ENCODE data around the gene YY1AP1. TPM values are rescaled to one million over a fixed set of nuclear protein-coding genes. Genes with fewer than 3 reads are reported as not detected.
"Not testable (repeated sequence)": the region's sequence is repeated elsewhere in the genome, so short reads cannot be mapped to it uniquely, and the experiment has no call there.

Gene YY1AP1
- total RNA-seq, 6 experiments from 2014 or later, result 24.3 to 37.2 (median 28.9) TPM

DNA sequence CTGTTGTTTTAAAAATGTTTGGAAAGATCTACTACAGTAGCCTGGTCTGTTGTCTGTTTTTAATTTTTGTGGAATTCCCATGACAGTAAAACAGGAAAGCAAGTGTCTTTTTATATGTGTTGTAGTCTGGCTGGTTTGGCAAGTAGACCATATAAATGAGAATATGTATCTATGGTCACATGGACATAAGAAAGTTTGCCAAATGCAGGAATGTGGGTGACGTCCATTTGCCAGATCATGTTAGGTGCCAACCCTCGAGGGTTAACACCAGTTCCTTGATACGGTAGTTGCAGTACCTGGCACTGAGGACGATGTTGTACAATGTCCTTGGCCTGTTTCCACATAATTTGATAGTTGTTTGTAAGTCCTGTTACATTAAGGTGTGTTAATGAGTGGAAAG is 6.5 kb upstream of the YY1AP1 start:
- Histone ChIP-seq H3K9me3 (no peaks in the 10 kb centered on the region), H3K4me3 (no peak overlapping the region), H3K36me3 (peaks cover 0 to 7% (median 0%) of the 10 kb centered on the region in 4 donors), H3K27ac (no peak overlapping the region), H3K4me1 (peaks cover 0 to 32% (median 3%) of the 10 kb centered on the region in 4 donors), H3K27me3 (no peaks in the 10 kb centered on the region)
- no peak for TF ChIP-seq CTCF (IDR thresholded peaks at IDR 0.05)
- TF ChIP-seq POLR2A (IDR thresholded peaks at IDR 0.05), result no peak
- WGBS (ENCODE audit: insufficient coverage, low coverage, low lambda C conversion rate, missing lambda C conversion rate), result 13% methylated on average over 3 of the region's 4 CpGs
- intact Hi-C loops (cut with DNase I), result no loop called here
- ATAC-seq (peak; percentile 53 to 66 (median 62)), DNase-seq (no peak)

- WGBS (ENCODE audit: insufficient coverage, low coverage, low lambda C conversion rate, missing lambda C conversion rate), result 81% methylated on average over 6 of the region's 7 CpGs
- intact Hi-C loops (cut with DNase I), result no loop called here
- H3K4me3 ChIP-seq, result no peak overlapping the region
- H3K36me3 ChIP-seq, result peaks cover 0 to 7% (median 0%) of the 10 kb centered on the region in 4 donors
- no peak overlapping the region for H3K27ac ChIP-seq
- DNase-seq, result no peak
- H3K9me3 ChIP-seq, result no peaks in the 10 kb centered on the region
- H3K27me3 ChIP-seq, result no peaks in the 10 kb centered on the region
- no peak for ATAC-seq
- no peak for TF ChIP-seq POLR2A (IDR thresholded peaks at IDR 0.05)
- no peak for TF ChIP-seq CTCF (IDR thresholded peaks at IDR 0.05)
- peaks cover 0 to 38% (median 5%) of the 10 kb centered on the region in 4 donors for H3K4me1 ChIP-seq
These were observed 5.6 kb upstream of the YY1AP1 start for GRCh38 chr1:155694167-155694566.

DNA sequence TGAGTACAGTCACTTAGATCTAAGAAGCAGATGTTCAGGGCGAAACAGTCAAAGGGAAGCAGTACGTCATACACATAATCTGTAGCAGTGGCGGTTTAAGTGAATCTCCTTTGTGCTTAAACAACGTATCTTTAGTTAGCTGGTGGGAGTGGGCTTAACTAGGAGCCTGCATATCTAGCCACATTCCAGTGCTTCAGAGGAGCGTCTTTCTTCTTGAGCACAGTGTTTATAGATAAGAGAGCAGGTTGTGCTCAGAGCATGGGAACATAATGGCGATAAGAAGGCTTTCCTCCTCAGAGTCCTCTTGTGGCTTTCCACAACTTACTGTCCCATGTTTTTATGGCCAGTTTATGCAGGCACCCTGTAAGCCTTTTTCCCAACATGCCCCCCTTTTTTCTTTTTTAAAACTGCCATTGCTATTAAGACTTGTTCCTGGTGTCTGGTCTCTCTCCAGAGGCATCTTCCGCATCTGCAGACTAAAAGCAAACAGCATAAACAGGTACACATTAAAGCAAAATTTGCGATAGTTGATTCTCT is 3.5 kb upstream of the YY1AP1 start:
- DNase-seq (no peak), ATAC-seq (no peak)
- TF ChIP-seq CTCF (IDR thresholded peaks at IDR 0.05) (no peak), POLR2A (IDR thresholded peaks at IDR 0.05) (no peak)
- Histone ChIP-seq H3K9me3 (no peaks in the 10 kb centered on the region), H3K36me3 (peaks cover 0 to 7% (median 0%) of the 10 kb centered on the region in 4 donors), H3K4me1 (peaks cover 0 to 23% (median 5%) of the 10 kb centered on the region in 4 donors), H3K27ac (no peak overlapping the region), H3K27me3 (no peaks in the 10 kb centered on the region), H3K4me3 (no peak overlapping the region)
- intact Hi-C loops (cut with DNase I), result no loop called here
- WGBS (ENCODE audit: insufficient coverage, low coverage, low lambda C conversion rate, missing lambda C conversion rate), result 93% methylated on average over 8 of the region's 8 CpGs

GRCh38 chr1:155689081-155689607 is 570 bp upstream of the YY1AP1 start, which contains the start of gene DAP3:
DAP3 (plus strand) TSS chr1:155689091; CDS start chr1:155709780, 20,689 bp downstream.
- H3K9me3 ChIP-seq; DNase-seq; H3K36me3 ChIP-seq; H3K27me3 ChIP-seq; intact Hi-C loops (cut with DNase I): not testable (repeated sequence)
- TF ChIP-seq POLR2A (IDR thresholded peaks at IDR 0.05), result peak; percentile 9
- 0% methylated on average over 17 of the region's 28 CpGs for WGBS (ENCODE audit: insufficient coverage, low coverage, low lambda C conversion rate, missing lambda C conversion rate)
- Histone ChIP-seq H3K4me3 (peak within 1 kb of the TSS; percentile 95 to 98 (median 96)), H3K4me1 (peaks cover 0 to 26% (median 5%) of the 10 kb centered on the region in 4 donors), H3K27ac (peak within 1 kb of the TSS; percentile 99 to 100 (median 99))
- peak in 1 of 4 donors; percentile 1 for ATAC-seq

DNA sequence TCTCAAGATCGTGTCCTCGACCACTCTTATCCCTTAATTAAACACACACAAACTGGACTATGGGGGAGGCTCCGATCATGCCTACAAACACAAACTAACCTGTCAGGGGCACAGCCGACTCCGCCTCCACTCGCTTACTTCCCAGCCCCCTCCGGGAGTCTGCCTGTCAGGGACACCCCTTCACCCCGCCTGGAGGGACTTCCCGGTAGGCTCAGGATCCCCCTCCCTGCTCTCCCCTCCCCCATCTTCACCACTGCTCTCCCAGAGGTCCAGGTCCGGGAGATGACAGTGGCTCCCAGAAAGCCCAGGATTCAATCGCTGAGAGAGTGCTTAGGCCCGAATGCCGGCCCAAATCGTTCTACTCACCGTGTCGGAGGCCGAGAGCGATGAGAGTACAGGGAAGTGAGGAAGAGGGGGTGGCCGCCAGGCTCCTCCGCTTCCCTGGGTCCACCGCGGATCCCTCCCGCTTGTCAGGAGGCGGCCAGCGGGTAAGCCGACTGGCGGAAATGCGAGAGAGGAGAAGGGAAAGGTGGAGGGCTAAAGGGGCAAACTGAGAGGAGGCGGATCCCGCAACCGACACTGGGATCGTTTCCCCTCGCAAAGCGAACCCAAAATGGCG is 760 bp downstream of the YY1AP1 start:
- ATAC-seq (peak; percentile 46 to 68 (median 54)), DNase-seq (peak in 1 of 3 donors; percentile 54)
- H3K4me3 ChIP-seq, result peak overlapping the region; percentile 95 to 98 (median 96)

More for the DNA sequence above, 760 bp downstream of the YY1AP1 start:
- Histone ChIP-seq H3K4me1 (peaks cover 0 to 26% (median 5%) of the 10 kb centered on the region in 4 donors), H3K27ac (peak overlapping the region; percentile 99 to 100 (median 99))
- H3K27me3 ChIP-seq; intact Hi-C loops (cut with DNase I); H3K9me3 ChIP-seq; H3K36me3 ChIP-seq: not testable (repeated sequence)
- under 1% methylated on average over 28 of the region's 35 CpGs for WGBS (ENCODE audit: insufficient coverage, low coverage, low lambda C conversion rate, missing lambda C conversion rate)

Measured in right lobe of liver (tissue), 6 donors.